Measurements from ENCODE around the gene AFF1. TPM values are rescaled to one million over a fixed set of nuclear protein-coding genes. Genes with fewer than 3 reads are reported as not detected.
"Not testable (repeated sequence)": the region's sequence is repeated elsewhere in the genome, so short reads cannot be mapped to it uniquely, and the experiment has no call there.

The AFF1 gene
- polyA plus RNA-seq, 3 donors, result 43.7 to 61.5 (median 51.0) TPM

GRCh38 chr4:87141428-87141827 is 206.6 kb downstream of the AFF1 start:
- DNase-seq (ENCODE audit: extremely low read depth in 1 of 11, low read depth in 9 of 11, low spot score in 4 of 11), result no peak

- no peak for DNase-seq (ENCODE audit: extremely low read depth in 1 of 11, low read depth in 9 of 11, low spot score in 4 of 11)
Observed at GRCh38 chr4:87144356-87144755, 209.5 kb downstream of the AFF1 start.

GRCh38 chr4:87145934-87146333 is 211.1 kb downstream of the AFF1 start:
- DNase-seq (ENCODE audit: extremely low read depth in 1 of 11, low read depth in 9 of 11, low spot score in 4 of 11), result not testable (repeated sequence)

- DNase-seq (ENCODE audit: extremely low read depth in 1 of 11, low read depth in 9 of 11, low spot score in 4 of 11), result no peak
Observed at GRCh38 chr4:87147116-87147515, 212.3 kb downstream of the AFF1 start.

GRCh38 chr4:87150498-87151261 is 215.9 kb downstream of the AFF1 start:
- peak; percentile 40 to 87 (median 68) for DNase-seq (ENCODE audit: extremely low read depth in 1 of 11, low read depth in 9 of 11, low spot score in 4 of 11)

- peak in 5 of 11 donors; percentile 7 to 21 (median 14) for DNase-seq (ENCODE audit: extremely low read depth in 1 of 11, low read depth in 9 of 11, low spot score in 4 of 11)
Observed at GRCh38 chr4:87151730-87152129, 216.9 kb downstream of the AFF1 start.

GRCh38 chr4:87152310-87153041 is 217.7 kb downstream of the AFF1 start:
- no peak for DNase-seq (ENCODE audit: extremely low read depth in 1 of 11, low read depth in 9 of 11, low spot score in 4 of 11)

- no peak for DNase-seq (ENCODE audit: extremely low read depth in 1 of 11, low read depth in 9 of 11, low spot score in 4 of 11)
Observed at GRCh38 chr4:87153078-87153870, 218.5 kb downstream of the AFF1 start.

- DNase-seq (ENCODE audit: extremely low read depth in 1 of 11, low read depth in 9 of 11, low spot score in 4 of 11), result peak in 1 of 11 donors; percentile 35
Observed at GRCh38 chr4:87165892-87166291, 231.1 kb downstream of the AFF1 start.

- no peak for DNase-seq (ENCODE audit: extremely low read depth in 1 of 11, low read depth in 9 of 11, low spot score in 4 of 11)
Observed at GRCh38 chr4:87166296-87166854, 231.6 kb downstream of the AFF1 start.

GRCh38 chr4:87171944-87172343 is 237.1 kb downstream of the AFF1 start:
- no peak for DNase-seq (ENCODE audit: extremely low read depth in 1 of 11, low read depth in 9 of 11, low spot score in 4 of 11)

GRCh38 chr4:87174672-87175071 is 239.9 kb downstream of the AFF1 start:
- no peak for DNase-seq (ENCODE audit: extremely low read depth in 1 of 11, low read depth in 9 of 11, low spot score in 4 of 11)

- DNase-seq (ENCODE audit: extremely low read depth in 1 of 11, low read depth in 9 of 11, low spot score in 4 of 11), result no peak
Observed at GRCh38 chr4:87179751-87180150, 244.9 kb downstream of the AFF1 start.

- no peak for DNase-seq (ENCODE audit: extremely low read depth in 1 of 11, low read depth in 9 of 11, low spot score in 4 of 11)
Observed at GRCh38 chr4:87180767-87181166, 246.0 kb downstream of the AFF1 start.

- no peak for DNase-seq (ENCODE audit: extremely low read depth in 1 of 11, low read depth in 9 of 11, low spot score in 4 of 11)
Observed at GRCh38 chr4:87185146-87185870, 250.5 kb downstream of the AFF1 start.

- DNase-seq (ENCODE audit: extremely low read depth in 1 of 11, low read depth in 9 of 11, low spot score in 4 of 11), result peak in 3 of 11 donors; percentile 3 to 14 (median 7)
Observed at GRCh38 chr4:87188048-87188447, 253.2 kb downstream of the AFF1 start.

- DNase-seq (ENCODE audit: extremely low read depth in 1 of 11, low read depth in 9 of 11, low spot score in 4 of 11), result no peak
Observed at GRCh38 chr4:87188932-87189331, 254.1 kb downstream of the AFF1 start.

All from renal cortex interstitium (tissue), 11 donors.